SK-MEL-5 (cell line): ENCODE measurements around the gene CYP4F22. TPM values are rescaled to one million over a fixed set of nuclear protein-coding genes. Genes with fewer than 3 reads are reported as not detected.
"Not testable (repeated sequence)": the region's sequence is repeated elsewhere in the genome, so short reads cannot be mapped to it uniquely, and the experiment has no call there.

Source experiments
- DNase-seq: peaks from one replicate; pipeline ENCODE4 v3.0.0-alpha.2; 2016; ENCODE audit warnings: low read depth, low spot score
- in situ Hi-C: cut with HindIII; loops from 2 replicates; pipeline ENCODE4 v1.10.0; 2016; ENCODE audit warnings: low sequenced_read_pairs, high pct_unique_total_duplicates, low pct_unique_long_range_greater_than_20kb
- polyA plus RNA-seq, 2 experiments: library from polyadenylated mRNA; depleted of rRNA; stranded (reverse); fragments of >200 nt; gene quantifications; 2 replicates each; pipeline ENCODE4 v1.2.3, GENCODE V29; 2015
- total RNA-seq: library from RNA; depleted of rRNA; stranded (reverse); fragments of >200 nt; shearing (Covaris generic); gene quantifications from 2 replicates; pipeline ENCODE4 v1.2.3, GENCODE V29; 2014; rRNA removed

CYP4F22 gene
- not detected in 2 replicates for total RNA-seq
- polyA plus RNA-seq (2015; cell fraction: cytosol; rRNA removed) = not detected in 2 replicates
- polyA plus RNA-seq (2015; cell fraction: nucleus; rRNA removed) = not detected in 2 replicates

- DNase-seq = no peak
- in situ Hi-C loops = no loop called here
Measured at GRCh38 chr19:15508035-15508710, at the start of gene CYP4F22. Gene CYP4F22, plus strand, starts transcription at chr19:15508525. Its CDS starts 16,812 bp downstream, at chr19:15525337.

- in situ Hi-C loops = no loop called here
- no peak for DNase-seq
Measured at GRCh38 chr19:15461694-15462093, 46.6 kb upstream of the CYP4F22 start.

GRCh38 chr19:15463861-15464371 lies 44.4 kb upstream of the CYP4F22 start:
- no peak for DNase-seq
- in situ Hi-C loops = no loop called here

- DNase-seq = no peak
- in situ Hi-C loops = no loop called here
Measured at GRCh38 chr19:15464394-15465385, 43.6 kb upstream of the CYP4F22 start, which contains the start of gene RASAL3. Gene RASAL3, minus strand, starts transcription at chr19:15464544. Its CDS starts 186 bp downstream, at chr19:15464358.

- DNase-seq = no peak
- in situ Hi-C loops = no loop called here
Measured at GRCh38 chr19:15466851-15467733, 41.2 kb upstream of the CYP4F22 start.

GRCh38 chr19:15467734-15468214 lies 40.6 kb upstream of the CYP4F22 start:
- in situ Hi-C loops = no loop called here
- no peak for DNase-seq

- DNase-seq = no peak
- in situ Hi-C loops = no loop called here
Measured at GRCh38 chr19:15468675-15469512, 39.4 kb upstream of the CYP4F22 start.

GRCh38 chr19:15469513-15470297 lies 38.6 kb upstream of the CYP4F22 start:
- in situ Hi-C loops = no loop called here

GRCh38 chr19:15471639-15472101 lies 36.7 kb upstream of the CYP4F22 start:
- DNase-seq = no peak
- in situ Hi-C loops = no loop called here

More at GRCh38 chr19:15469513-15470297, 38.6 kb upstream of the CYP4F22 start:
- DNase-seq = no peak

- in situ Hi-C loops, DNase-seq: not testable (repeated sequence)
Measured at GRCh38 chr19:15473821-15474220, 34.5 kb upstream of the CYP4F22 start.

- no peak for DNase-seq
- in situ Hi-C loops = no loop called here
Measured at GRCh38 chr19:15475169-15475568, 33.2 kb upstream of the CYP4F22 start.

GRCh38 chr19:15475611-15476010 lies 32.7 kb upstream of the CYP4F22 start:
- in situ Hi-C loops = no loop called here
- no peak for DNase-seq

GRCh38 chr19:15476325-15476724 lies 32.0 kb upstream of the CYP4F22 start:
- DNase-seq = no peak
- in situ Hi-C loops = no loop called here

- in situ Hi-C loops = no loop called here
- DNase-seq = peak; percentile 14
Measured at GRCh38 chr19:15479391-15480345, 28.7 kb upstream of the CYP4F22 start, which contains the start of gene PGLYRP2. Gene PGLYRP2, minus strand, starts transcription at chr19:15479501. Its CDS starts 130 bp downstream, at chr19:15479371.
